Uterus (tissue), 2 donors: ENCODE results near the gene CYP2U1.

ENCODE experiments used
- POLR2A ChIP-seq, 2 donors: fragments of 450-650 bp; IDR thresholded peaks; one replicate each; pipeline ENCODE4 v1.6.1; 2016; ENCODE audit warnings: antibody characterized with exemption in 2 of 2, mild to moderate bottlenecking in 1 of 2, moderate library complexity in 1 of 2
- TF ChIP-seq, protein P1 (sequence below), 4 experiments: fragments of 200-600 bp in 2 of 4; fragments of 450-650 bp in 2 of 4; sonication (generic) in 2 of 4; IDR thresholded peaks; one replicate each; pipeline ENCODE4 v1.5.1; 2016 to 2019; ENCODE audit warnings: antibody characterized with exemption in 4 of 4, mild to moderate bottlenecking in 2 of 4, moderate library complexity in 1 of 4

DNA sequence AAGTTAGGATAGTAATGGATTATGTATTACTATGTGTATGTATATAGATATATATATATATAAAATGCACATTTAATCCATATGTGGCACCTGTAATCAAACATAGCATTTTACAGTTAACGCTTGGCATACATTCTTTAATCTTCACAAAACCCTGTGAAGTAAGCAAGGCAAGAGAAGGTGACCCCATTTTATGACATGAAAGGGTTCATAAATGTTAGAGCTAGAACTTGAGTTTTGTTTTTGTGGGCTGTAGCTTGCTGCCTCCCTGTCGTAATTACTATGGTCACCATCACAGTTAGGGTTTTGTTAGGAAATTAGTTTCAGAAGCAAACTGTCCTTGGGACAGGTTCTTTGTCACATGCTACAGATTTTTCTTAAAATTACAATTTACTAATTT is 13.8 kb upstream of the CYP2U1 start:
- TF ChIP-seq, protein P1, sequence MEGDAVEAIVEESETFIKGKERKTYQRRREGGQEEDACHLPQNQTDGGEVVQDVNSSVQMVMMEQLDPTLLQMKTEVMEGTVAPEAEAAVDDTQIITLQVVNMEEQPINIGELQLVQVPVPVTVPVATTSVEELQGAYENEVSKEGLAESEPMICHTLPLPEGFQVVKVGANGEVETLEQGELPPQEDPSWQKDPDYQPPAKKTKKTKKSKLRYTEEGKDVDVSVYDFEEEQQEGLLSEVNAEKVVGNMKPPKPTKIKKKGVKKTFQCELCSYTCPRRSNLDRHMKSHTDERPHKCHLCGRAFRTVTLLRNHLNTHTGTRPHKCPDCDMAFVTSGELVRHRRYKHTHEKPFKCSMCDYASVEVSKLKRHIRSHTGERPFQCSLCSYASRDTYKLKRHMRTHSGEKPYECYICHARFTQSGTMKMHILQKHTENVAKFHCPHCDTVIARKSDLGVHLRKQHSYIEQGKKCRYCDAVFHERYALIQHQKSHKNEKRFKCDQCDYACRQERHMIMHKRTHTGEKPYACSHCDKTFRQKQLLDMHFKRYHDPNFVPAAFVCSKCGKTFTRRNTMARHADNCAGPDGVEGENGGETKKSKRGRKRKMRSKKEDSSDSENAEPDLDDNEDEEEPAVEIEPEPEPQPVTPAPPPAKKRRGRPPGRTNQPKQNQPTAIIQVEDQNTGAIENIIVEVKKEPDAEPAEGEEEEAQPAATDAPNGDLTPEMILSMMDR (IDR thresholded peaks at IDR 0.05) = no peak
- no peak for TF ChIP-seq POLR2A (IDR thresholded peaks at IDR 0.05)
